ENCODE results near the gene FHAD1. TPM values are rescaled to one million over a fixed set of nuclear protein-coding genes. Genes with fewer than 3 reads are reported as not detected.
A peak's percentile ranks its signal among the peaks of the same experiment; 100 is the strongest.

FHAD1 gene
- polyA plus RNA-seq, 3 donors, result 0.67 to 0.69 TPM; not detected in 1

- no peak for TF ChIP-seq CTCF (IDR thresholded peaks at IDR 0.05)
- Histone ChIP-seq H3K9me3 (replicated peaks in 1 of 2; ENCODE audit: control insufficient read depth in 1 of 2, insufficient read depth in 1 of 2, low read length in 2 of 2) (no peaks in the 10 kb centered on the region), H2AFZ (ENCODE audit: insufficient read depth, low read depth, low read length, poor library complexity, severe bottlenecking) (no peak overlapping the region), H3K4me1 (ENCODE audit: control insufficient read depth in 1 of 2, insufficient read depth in 2 of 2, low read length in 2 of 2) (peaks cover 41 to 50% of the 10 kb centered on the region in 2 donors), H3K27ac (ENCODE audit: low read depth in 1 of 2, low read length in 2 of 2) (peak overlapping the region; percentile 80 to 81), H3K4me3 (replicated peaks in 1 of 3; ENCODE audit: low read depth in 2 of 3, low read length in 3 of 3) (peak overlapping the region in 1 of 3 experiments; percentile 24), H3K79me2 (ENCODE audit: insufficient read depth, low read length) (no peaks in the 10 kb centered on the region), H3K4me2 (replicated peaks; ENCODE audit: extremely low read depth, low read length, poor library complexity, severe bottlenecking) (peak overlapping the region; percentile 39), H3K9ac (ENCODE audit: insufficient read depth, low read length, poor library complexity, severe bottlenecking) (no peak overlapping the region), H3K36me3 (replicated peaks in 1 of 2; ENCODE audit: control insufficient read depth in 1 of 2, insufficient read depth in 2 of 2, low read length in 2 of 2) (no peaks in the 10 kb centered on the region), H4K20me1 (ENCODE audit: insufficient read depth, low read length) (no peaks in the 10 kb centered on the region), H3K27me3 (ENCODE audit: control insufficient read depth in 2 of 2, insufficient read depth in 2 of 2, low read length in 2 of 2) (no peaks in the 10 kb centered on the region)
- peaks cover 0 to 2% (median 0%) of the 10 kb centered on the region in 7 donors for H3K9me3 Mint-ChIP-seq
- intact Hi-C loops (cut with micrococcal nuclease), result no loop called here
- H3K36me3 Mint-ChIP-seq, result no peaks in the 10 kb centered on the region
- H3K27ac Mint-ChIP-seq, result peak overlapping the region; percentile 89 to 95 (median 92)
- H3K4me3 Mint-ChIP-seq, result peak overlapping the region in 1 of 2 donors; percentile 28
- H3K27me3 Mint-ChIP-seq (ENCODE audit: low read depth in 3 of 3), result no peaks in the 10 kb centered on the region
- peak; percentile 83 to 94 (median 94) for DNase-seq
- WGBS (ENCODE audit: insufficient coverage), result no CpG with 5 or more reads among the region's 5 CpGs
- peaks cover 42% of the 10 kb centered on the region for H3K4me1 Mint-ChIP-seq
These were observed 15.3 kb upstream of the FHAD1 start for GRCh38 chr1:15231714-15232201.

DNA sequence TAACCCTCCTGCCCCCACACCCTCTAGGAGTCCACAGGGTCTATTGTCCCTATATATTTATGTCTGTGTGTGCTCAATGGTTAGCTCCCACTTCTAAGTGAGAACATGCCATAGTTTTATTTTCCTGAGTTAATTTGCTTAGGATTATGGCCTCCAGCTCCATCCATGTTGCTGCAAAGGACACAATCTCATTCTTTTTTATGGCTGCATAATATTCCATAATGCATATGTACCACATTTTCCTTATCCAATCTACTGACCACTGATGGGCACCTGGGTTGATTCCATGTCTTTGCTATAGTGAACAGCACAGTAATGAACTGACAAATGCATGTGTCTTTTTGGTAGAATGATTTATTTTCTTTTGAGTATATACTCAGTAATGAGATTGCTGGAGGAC, 13.3 kb upstream of the FHAD1 start:
- Mint-ChIP-seq H3K4me1 (peaks cover 45% of the 10 kb centered on the region), H3K9me3 (peaks cover 0 to 2% (median 0%) of the 10 kb centered on the region in 7 donors), H3K27ac (peak overlapping the region in 1 of 7 donors; percentile 56), H3K27me3 (ENCODE audit: low read depth in 3 of 3) (peaks cover 0 to 2% (median 0%) of the 10 kb centered on the region in 3 donors), H3K4me3 (no peak overlapping the region), H3K36me3 (no peaks in the 10 kb centered on the region)
- Histone ChIP-seq H4K20me1 (ENCODE audit: insufficient read depth, low read length) (no peaks in the 10 kb centered on the region), H3K79me2 (ENCODE audit: insufficient read depth, low read length) (no peaks in the 10 kb centered on the region), H3K4me2 (replicated peaks; ENCODE audit: extremely low read depth, low read length, poor library complexity, severe bottlenecking) (no peak overlapping the region), H3K4me1 (ENCODE audit: control insufficient read depth in 1 of 2, insufficient read depth in 2 of 2, low read length in 2 of 2) (peaks cover 41 to 48% of the 10 kb centered on the region in 2 donors), H3K4me3 (replicated peaks in 1 of 3; ENCODE audit: low read depth in 2 of 3, low read length in 3 of 3) (no peak overlapping the region), H3K36me3 (replicated peaks in 1 of 2; ENCODE audit: control insufficient read depth in 1 of 2, insufficient read depth in 2 of 2, low read length in 2 of 2) (no peaks in the 10 kb centered on the region), H3K27ac (ENCODE audit: low read depth in 1 of 2, low read length in 2 of 2) (no peak overlapping the region), H3K9ac (ENCODE audit: insufficient read depth, low read length, poor library complexity, severe bottlenecking) (no peak overlapping the region), H3K27me3 (ENCODE audit: control insufficient read depth in 2 of 2, insufficient read depth in 2 of 2, low read length in 2 of 2) (no peaks in the 10 kb centered on the region), H2AFZ (ENCODE audit: insufficient read depth, low read depth, low read length, poor library complexity, severe bottlenecking) (no peak overlapping the region), H3K9me3 (replicated peaks in 1 of 2; ENCODE audit: control insufficient read depth in 1 of 2, insufficient read depth in 1 of 2, low read length in 2 of 2) (no peaks in the 10 kb centered on the region)
- TF ChIP-seq CTCF (IDR thresholded peaks at IDR 0.05), result no peak
- DNase-seq, result no peak
- intact Hi-C loops (cut with micrococcal nuclease), result no loop called here
